ENCODE data around the gene PDPK1.

PDPK1 gene

DNA sequence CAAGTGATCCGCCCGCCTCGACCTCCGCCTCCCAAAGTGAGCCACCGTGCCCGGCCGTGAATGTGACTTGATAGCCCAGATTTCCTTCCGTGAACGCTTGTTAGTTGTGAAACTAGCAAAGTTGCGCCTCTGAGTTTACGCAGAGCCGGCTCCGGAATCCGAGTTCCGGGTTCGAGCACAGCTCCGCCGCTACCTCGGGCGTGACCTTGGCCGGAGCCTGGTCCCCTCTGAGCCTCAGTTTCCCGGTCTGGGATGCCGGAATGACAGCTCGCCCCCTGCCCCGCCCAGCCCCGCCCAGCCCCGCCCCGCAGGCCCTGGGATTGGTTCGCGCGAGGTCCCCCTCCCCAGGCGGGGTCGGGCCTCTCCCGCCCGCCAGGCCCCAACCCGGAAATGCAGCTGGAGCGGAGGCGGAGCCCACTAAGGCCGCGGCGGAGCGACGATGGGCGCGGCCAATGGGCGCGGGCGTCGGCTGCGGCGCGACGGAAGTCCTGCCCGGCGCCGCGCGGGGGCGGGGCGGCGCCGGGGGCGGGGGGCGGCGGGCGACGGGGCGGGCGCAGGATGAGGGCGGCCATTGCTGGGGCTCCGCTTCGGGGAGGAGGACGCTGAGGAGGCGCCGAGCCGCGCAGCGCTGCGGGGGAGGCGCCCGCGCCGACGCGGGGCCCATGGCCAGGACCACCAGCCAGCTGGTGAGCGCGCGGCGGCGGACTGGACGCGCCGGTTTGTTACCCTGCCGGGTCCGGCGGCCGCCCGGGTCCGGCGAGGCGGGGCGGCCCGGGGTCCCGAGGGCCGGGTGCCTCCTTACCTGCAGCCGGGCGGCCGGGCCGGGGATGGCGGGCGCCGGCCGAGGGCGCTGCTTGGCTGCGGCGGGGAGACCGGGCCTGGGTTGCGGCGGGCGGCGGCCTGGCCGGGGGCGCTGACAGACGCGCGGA, at the start of gene PDPK1:
PDPK1 (plus strand) TSS at position 571 of the 929 bp plus-strand sequence; CDS start at position 663, 92 bp downstream.
- DNase-seq: peak; percentile 95

DNA sequence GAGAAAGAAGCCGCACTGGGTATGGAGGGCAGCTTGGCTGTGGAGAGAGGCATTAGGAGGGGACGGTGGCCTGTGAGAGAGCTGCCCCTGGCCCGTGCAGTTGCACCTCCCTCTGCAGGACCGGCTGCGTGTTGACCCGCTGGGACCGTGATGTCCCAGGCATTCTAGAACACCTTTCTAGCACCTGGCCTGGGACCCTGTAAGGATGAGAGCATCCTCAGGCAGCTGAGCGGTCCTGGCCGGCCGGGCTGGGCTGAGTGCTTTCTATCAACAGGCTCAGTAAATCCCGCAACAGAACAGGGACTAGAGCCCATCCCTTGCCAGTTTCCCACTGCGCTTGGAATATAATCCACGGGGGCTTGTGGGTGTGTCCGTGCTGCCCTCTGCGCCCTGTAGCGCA, 48.2 kb upstream of the PDPK1 start:
- DNase-seq: no peak

DNA sequence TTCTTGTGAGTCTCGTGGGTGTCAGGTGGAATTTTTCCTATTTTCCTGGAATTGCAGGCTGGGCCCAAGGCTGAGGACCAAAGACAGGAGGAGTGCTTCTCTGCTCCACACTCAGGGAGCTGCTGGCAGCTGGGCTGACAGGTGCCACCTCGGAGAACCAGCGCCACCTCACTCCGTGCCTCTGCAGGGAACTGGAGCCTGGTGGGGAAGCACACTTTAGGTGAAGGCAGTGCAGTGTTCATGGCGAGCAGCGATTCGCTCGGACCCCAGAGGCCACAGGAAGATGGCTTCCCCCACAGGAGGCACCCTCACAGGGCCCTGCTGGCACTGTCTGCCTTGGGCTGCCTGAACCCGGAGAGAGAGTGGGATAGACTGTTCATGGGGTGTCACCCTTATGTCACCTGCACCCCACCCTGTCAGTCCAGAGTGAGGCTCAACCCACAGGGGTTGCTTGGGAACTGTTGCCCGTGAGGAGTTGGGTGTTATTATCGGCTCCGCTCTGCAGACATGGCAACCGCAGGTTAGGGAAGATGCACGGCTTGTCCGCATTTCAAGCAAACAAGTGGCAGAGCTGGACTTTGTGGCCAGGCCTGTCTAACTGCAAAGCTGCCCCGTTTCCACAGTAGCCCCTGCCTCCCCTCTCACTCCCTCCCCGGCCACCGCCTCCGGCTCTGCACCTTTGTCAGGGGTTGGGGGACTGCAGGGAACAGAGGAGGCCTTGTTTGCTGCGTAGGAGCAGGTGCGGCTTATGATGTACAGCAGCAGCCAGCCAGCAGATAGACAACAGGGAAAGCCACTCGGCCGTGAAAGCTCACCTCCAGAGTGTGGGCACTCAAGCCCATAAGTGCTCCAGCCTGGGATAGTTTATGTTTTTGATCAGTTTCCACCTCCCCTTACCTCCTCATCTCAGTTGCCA, 47.4 kb upstream of the PDPK1 start:
- no peak for DNase-seq

DNA sequence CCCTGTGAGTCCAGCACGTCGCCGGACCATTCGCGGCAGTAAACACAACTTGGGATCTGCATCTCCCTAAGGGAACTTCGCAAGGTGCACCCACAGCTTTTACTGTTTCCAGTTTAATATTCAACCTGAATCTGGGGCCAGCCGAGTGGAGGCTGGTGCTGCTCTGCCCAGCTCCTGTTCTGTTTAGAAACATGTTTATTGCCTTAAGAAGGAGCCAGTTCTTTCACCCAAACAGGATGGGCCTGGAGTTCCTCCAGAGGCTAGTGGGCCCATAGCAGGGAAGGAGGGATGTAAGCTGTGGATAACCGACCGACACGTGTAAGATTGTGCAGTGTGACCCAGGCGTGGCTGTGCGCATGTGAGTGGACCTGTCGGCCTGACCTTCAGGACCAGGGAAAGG, 45.5 kb upstream of the PDPK1 start:
- DNase-seq: no peak

DNA sequence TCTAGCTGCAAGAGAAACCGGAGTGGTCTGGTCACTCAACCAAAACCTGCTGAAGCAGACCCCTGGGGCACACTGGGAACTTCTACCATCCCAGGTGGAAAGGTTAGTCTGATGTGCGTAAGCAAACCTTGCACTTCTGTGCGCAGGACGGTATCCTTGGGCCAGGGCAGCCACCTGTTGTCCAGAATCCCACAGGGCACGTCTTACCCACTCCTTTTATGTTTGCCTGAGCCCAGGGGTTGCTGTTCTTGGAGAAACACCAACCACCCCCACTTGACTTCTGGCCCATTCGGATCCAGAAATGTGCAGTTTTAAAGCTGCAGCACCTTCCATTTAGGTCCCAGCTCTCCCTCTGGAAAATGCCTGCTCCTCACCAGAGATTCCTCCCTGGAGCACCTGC, 44.2 kb upstream of the PDPK1 start:
- DNase-seq: no peak

DNA sequence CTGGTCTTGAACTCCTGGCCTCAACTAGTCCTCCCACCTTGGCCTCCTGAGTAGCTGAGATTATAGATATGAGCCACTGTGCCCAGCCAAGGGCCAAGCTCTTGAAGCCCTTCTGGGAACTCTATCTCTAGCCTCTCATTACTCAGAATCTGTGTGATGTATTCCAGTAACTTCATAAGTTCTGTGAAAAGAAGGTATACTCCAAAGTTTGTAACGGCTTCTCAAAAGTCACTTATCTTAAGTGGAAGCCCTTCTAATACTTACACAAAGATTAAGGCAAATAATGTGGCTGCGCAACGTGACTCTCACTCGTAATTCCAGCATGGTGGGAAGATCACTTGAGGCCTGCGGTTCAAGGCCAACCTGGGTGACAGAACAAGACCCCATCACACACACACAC, 43.2 kb upstream of the PDPK1 start:
- DNase-seq: no peak

DNA sequence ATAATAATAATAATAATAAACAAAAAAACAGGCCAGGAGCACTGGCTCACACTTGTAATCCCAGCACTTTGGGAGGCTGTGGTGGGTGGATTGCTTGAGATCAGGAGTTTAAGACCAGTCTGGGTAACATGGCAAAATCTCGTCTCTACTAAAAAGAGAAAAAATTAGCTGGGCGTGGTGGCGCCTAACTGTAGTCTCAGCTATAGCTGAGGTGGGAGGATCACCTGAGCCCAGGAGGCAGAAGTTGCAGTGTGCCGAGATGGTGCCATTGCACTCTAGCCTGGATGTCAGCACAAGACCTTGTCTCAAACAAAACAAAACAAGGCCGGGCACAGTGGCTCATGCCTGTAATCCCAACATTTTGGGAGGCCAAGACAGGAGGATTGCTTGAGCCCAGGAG, 42.8 kb upstream of the PDPK1 start:
- DNase-seq: no peak

DNA sequence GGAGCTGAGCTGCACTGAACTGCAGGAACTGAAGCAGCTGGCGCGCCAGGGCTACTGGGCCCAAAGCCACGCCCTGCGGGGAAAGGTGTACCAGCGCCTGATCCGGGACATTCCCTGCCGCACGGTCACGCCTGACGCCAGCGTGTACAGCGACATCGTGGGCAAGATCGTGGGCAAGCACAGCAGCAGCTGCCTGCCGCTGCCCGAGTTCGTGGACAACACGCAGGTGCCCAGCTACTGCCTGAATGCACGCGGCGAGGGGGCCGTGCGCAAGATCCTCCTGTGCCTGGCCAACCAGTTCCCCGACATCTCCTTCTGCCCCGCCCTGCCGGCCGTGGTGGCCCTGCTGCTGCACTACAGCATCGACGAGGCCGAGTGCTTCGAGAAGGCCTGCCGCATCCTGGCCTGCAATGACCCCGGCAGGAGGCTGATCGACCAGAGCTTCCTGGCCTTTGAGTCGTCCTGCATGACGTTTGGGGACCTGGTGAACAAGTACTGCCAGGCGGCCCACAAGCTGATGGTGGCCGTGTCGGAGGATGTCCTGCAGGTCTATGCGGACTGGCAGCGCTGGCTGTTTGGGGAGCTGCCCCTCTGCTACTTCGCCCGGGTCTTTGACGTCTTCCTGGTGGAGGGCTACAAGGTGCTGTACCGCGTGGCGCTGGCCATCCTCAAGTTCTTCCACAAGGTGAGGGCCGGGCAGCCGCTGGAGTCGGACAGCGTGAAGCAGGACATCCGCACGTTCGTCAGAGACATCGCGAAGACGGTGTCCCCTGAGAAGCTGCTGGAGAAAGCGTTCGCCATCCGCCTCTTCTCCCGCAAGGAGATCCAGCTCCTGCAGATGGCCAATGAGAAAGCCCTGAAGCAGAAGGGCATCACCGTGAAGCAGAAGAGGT, 41.4 kb upstream of the PDPK1 start:
- DNase-seq: no peak

DNA sequence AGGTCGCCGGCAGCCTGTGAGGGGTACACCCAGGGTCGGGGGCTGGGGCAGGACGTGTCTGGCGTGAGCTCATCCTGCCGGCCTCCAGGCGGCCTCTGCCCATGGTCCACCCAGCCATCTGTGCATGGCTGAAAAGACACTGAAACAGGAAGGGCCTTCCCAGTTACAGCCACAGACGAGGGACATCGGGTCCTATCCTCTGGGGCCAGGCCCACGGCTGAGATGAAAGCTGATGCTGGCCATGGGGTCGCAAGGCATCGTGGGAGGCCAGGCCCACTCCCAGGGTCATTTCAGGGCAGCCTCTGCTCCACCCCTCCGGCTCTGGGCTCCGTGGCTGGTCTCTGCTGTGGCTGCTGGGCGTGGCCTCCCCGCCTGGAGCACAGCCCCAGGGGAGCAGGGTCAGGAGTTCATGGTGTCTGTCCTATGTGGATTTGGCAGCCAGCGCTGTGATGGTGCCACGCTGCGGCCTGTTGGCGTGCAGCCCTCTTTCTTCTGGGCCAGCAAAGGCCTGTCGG, 40.6 kb upstream of the PDPK1 start:
- no peak for DNase-seq

DNA sequence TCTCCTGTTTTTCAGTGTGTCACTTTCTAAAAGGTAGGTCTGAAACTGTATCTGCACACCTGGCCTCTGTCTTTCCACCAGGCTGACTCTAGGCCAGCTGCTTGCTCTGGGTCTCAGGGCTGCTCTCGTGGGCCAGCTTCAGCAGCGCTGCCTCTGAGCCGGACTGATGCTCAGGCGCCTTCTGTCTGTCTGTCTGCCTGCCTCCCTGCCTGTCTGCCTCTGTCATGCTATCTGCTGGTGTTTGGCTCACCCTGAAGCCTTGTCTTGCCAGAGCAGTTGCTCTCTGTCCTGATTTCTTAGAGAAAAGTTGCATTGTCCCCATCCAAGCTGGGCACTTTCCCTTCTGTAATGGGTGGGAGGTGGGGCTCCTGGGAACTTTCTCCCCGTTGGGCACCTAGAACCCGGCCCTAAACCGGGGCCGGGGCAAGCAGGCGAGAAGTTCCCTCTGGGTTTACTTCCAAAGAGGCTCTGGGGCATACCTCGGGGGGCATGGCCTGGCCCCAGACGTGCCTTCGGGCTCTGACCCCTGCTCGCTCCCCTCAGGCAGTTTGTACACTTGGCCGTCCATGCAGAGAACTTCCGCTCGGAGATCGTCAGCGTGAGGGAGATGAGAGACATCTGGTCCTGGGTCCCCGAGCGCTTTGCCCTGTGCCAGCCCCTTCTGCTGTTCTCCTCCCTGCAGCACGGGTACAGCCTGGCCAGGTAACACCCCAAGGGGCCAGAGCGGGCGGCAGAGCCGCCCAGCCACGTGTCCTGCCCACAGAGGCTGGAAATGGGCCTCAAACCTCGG, 39.9 kb upstream of the PDPK1 start:
- no peak for DNase-seq

DNA sequence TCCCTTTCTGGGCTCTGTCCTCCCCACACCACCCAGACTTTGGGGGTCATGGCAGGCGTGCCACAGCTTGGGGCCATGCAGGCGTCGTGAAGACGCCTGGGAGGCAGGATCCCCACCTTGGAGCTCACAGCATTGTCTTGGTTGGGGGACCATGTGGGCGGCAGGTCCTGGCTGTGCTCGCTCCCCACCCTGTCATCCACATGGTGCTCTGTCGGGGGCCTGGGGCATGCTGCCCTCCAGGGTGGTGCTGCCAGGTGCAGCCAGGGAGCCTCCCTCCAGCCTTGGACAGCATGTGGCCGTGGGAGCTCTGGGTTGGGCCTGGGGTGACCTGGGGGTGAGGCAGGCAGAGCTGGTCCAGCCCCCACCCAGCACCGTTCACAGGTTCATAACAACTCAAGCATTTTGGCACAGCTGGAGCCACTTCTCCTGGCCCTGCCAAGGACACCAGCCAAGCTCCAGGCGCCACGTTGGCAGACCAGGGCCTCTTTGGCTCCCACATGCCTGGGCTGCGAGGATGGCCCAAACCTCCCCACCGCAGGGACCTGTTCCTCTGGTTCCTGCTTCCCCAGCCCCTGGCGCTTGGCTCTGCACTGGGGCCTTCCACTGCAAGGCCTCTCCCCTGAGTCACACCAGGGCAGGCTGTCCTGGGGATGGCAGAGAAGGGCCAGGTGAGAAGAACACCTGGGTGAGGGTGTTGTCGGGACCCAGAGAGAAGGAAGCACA, 39.1 kb upstream of the PDPK1 start:
- no peak for DNase-seq

DNA sequence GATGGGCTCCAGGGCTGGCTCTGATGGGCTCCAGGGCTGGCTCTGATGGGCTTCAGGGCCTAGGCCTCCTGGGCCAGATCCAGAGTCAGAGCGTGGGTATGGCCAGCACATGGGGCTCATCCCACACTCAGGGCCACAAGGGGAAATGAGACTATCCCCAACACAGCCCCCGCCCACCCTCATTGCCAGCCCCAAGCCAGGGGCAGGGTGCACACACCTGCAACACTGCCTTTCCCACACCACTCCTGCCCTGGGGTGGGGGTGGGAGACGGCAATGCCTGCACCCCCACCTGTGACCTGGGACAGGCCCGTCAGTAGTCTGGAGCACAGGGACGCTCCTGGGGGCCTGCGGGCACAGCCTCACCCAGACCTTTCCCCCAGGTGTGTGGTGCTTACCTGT, 38.4 kb upstream of the PDPK1 start:
- no peak for DNase-seq

DNA sequence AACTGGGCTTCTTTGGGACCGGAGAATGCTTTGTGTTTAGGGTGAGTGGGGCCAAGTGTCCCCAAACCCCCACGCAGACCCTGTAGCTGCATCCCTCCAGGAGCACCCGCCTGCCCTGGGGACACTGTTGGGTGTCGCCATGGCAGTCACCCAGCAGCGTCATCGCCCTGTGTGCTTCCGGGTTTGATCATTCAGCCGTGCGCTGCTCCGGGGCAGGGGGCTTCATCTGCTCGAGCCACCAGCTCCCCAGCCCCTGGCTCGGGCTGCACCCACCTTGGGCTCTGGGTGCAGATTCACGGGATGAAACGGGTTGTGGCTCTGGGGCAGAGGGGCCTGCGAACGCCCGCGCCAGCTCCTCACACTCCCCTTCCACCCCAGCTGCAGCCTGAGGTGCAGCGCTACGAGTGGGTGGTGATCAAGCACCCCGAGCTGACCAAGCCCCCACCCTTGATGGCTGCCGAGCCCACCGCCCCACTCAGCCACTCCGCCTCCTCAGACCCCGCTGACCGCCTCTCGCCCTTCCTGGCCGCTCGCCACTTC, 37.9 kb upstream of the PDPK1 start:
- no peak for DNase-seq

DNA sequence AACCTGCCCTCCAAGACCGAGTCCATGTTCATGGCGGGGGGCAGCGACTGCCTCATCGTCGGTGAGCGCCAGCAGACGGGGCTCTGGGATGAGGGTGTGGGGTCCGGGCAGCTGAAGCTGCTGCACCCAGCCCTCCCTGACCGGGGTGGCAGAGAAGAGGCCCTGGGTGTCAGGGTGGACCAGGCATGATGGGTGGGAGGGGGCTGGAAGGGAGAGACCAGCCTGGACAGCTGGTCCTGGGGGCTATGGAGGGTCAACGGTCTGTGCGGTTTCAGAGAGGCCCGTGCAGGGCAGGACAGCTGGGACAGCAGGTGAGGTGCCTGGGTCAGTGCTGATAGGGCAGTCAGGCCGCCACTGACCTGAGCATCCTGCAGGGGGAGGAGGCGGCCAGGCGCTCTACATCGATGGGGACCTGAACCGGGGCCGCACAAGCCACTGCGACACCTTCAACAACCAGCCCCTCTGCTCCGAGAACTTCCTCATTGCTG, 37.3 kb upstream of the PDPK1 start:
- DNase-seq: no peak

DNA sequence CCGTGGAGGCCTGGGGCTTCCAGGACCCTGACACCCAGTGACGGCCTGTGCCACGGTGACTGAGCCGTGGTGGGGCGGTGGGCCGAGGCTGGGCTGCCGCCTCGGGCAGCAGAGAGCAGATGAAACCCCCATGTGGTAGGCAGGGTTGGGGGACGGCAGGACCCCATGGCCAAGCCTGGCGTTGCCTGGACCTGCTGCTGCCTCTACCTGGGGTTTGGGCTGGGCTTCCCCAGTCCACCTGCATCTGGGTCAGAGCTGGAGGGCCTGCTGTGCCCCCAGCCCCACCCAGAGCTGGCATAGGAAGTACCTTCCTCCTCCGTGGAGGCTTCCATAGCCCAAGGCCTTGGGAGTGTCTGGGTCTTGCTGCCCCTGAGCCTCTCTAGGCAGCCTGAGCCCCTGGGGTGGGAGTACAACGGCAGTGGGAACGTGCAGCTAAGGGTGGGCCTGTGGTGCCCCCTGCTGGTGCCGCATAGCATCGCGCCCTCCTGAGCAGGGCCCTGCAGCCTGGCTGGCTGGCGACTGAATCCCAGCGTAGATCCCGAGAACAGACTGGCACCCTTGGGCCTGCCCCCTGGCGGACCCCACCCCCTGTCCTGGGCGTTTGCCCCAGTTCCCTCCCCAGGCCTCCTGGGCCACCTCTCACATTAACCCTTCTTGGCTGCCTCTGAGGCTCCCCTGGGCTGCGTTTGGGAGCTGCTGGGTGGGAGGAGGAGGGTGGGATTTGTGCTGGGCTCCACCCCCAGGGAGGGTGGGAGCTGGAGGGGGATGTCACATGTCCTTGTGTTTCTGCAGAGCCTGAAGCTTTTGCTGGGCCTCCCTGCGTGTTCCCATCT, 36.7 kb upstream of the PDPK1 start:
- DNase-seq: peak; percentile 90

DNA sequence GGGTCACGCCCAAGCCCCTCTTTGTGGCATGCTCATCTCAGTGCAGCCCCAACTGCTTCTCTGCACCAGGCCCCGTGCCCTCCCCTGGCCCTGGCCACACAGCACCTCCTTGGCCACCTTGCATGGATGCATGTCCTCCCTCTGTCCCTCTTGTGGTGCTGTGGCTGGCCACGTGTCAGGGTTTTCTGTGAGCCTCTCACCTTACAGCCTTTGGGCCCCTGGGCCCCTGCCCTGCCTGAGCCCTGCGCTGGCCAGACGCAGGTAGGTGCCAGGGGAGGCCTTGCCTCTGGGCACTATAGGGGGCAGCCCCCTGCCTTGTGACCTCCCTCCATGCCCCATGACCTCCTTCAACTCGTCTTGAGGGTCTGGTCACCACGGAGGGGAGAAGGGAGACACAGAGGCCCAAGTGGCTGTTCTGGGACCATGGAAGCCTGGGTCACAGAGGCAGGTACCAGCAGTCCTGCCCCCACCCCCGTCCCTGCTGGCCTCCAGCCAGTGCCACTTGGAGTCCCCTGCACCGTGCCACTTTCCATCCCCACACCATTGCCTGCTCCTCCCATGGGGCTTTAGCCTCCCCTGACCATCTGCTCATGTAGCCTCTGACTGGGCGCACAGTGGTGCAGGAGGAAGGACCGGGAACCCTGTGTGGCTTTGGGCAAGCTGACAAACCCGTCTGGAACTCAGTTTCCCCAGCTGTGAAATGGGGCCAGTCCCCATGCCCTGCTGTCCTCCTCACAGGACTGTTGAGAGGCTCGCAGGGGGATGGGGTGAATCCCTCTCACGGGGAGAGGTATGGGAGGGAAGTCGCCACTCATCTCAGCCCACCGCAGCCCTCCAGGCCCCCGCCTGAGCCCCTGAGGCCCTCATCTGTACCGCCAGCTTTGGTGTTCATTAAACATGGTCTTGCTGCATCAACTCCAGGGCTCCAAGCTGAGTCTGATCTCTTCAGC, 35.6 kb upstream of the PDPK1 start:
- DNase-seq: no peak

DNA sequence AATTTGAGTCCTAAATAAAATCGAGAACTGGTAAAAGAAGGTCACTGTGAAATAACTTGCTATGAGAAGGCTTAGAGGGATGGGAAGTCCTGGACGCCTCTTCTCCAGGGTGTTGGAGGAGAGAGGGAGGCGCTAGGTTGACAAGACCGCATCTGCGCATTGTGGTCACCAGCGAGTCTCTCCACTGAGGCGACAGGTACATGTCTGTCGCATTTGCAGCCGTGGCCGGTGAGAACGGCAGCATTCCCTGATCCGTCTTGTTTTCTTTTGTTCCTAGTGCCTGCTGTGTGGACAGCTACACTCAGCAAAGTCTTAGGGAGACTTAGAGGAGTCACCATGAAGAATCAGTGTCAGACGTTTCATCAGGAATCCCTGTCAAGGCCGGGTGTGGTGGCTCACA, 32.1 kb upstream of the PDPK1 start:
- DNase-seq: no peak

DNA sequence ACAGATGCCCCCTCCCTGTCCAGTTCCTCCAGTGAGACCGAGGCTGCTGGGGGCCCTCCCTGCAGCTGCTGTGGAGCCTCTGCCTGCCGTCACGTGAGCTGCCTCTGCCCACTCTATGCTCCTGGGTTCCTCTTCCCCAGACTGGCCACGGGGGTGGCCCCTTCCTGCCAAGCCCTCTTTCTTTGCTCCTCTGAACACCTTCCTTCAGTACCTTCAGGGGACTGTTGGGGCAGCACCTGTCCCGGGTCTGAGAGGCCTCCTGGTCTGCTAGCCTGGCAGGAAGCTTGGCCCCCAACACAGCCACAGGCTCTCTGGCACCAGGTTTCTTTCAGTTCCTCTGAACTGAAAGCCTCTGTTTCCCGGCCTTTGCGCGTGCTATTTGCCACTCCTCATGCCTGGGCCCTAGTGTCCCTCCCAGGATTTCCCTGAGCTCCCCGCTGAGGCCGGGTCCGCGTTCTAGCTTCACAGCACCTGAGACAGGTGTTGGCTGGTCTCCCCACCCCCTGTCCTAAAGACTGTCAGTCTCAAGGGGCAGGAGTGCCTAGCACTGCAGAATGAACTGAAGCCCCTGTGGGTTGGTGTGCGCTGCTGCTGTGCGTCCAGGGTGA, 30.7 kb upstream of the PDPK1 start:
- DNase-seq: no peak

Data from midbrain (tissue), 1 donor.